HUES48 (cell line): ENCODE results near the gene INTS7.
A peak's percentile ranks its signal among the peaks of the same experiment; 100 is the strongest.

ENCODE experiments used
- H3K27ac ChIP-seq: one replicate; pipeline ENCODE4 v1.7.0; 2013; ENCODE audit warnings: low read depth, low read length, inconsistent platforms
- H3K27me3 ChIP-seq: 2 replicates; pipeline ENCODE4 v1.6.1; 2013; ENCODE audit warnings: mild to moderate bottlenecking, low read length; ENCODE audit not compliant: control insufficient read depth, insufficient read depth
- H3K36me3 ChIP-seq: 2 replicates; pipeline ENCODE4 v1.6.1; 2013; ENCODE audit warnings: low read length; ENCODE audit not compliant: control insufficient read depth, insufficient read depth
- H3K4me1 ChIP-seq: 2 replicates; pipeline ENCODE4 v1.6.1; 2013; ENCODE audit warnings: mild to moderate bottlenecking, low read length; ENCODE audit not compliant: control insufficient read depth, insufficient read depth
- H3K4me3 ChIP-seq: 2 replicates; pipeline ENCODE4 v1.5.1; 2013; ENCODE audit warnings: mild to moderate bottlenecking, low read depth, low read length
- H3K9ac ChIP-seq: 2 replicates; pipeline ENCODE4 v1.6.1; 2013; ENCODE audit warnings: mild to moderate bottlenecking, low read depth, low read length, moderate library complexity
- H3K9me3 ChIP-seq: 2 replicates; pipeline ENCODE4 v1.6.1; 2013; ENCODE audit warnings: low read length; ENCODE audit not compliant: control insufficient read depth, insufficient read depth

The INTS7 gene

DNA sequence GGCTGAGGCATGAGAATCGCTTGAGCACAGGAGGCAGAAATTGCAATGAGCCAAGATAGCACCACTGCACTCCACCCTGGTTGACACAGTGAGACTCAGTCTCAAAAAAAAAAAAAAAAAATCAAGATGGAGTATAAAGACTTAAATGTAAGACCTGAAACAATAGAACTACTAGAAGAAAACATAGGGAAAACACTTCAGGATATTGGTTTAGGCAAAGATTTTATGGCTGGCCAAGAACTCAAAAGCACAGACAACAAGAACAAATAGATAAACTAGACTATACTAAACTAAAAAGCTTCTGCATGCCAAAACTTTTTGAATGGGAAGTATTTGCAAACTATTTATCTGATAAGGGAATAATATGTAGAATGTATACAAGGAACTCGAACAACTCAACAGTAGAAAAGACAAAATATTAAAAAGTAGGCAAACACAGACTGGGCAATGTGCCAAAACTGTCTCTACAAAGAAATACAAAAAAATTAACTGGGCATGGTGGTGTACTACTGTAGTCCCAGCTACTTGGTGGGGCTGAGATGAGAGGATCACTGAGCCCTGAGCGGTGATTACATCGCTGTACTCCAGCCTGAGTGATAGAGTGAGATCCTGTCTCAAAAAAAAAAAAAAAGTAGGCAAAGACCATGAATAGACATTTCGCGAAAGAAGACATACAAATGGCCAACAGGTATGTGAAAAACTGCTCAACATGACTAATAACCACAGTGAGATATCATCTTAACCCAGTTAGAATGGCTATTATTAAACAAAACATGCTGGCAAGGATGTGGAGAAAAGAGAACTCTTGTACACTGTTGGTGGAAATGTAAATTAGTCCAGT is 25.5 kb upstream of the INTS7 start:
- Histone ChIP-seq H3K36me3 (peaks cover 85% of the 10 kb centered on the region), H3K27me3 (no peaks in the 10 kb centered on the region), H3K4me1 (no peaks in the 10 kb centered on the region), H3K9ac (no peak overlapping the region), H3K9me3 (no peaks in the 10 kb centered on the region), H3K4me3 (no peak overlapping the region), H3K27ac (no peak overlapping the region)

DNA sequence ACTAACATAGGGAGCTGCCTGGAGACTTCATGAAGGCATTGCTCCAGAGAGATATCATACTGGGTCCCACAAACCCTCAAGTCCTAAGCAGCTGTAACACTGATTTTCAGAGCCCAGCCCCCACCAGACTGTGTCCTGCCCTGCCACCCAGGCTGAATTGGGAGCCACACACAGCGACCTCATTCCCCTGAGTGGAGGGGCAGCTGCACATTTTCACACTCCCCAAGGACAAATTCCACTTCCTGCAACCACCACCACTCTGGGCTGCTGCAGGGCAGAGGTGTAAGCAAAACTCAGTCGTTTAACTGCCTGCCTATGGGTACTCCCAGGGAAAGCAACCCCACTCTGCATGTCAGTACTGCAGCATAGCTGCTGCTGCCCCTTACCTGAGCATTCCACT is 20.0 kb upstream of the INTS7 start:
- Histone ChIP-seq H3K27me3 (no peaks in the 10 kb centered on the region), H3K4me3 (no peak overlapping the region), H3K4me1 (no peaks in the 10 kb centered on the region), H3K36me3 (peaks cover 84% of the 10 kb centered on the region), H3K27ac (no peak overlapping the region), H3K9ac (no peak overlapping the region), H3K9me3 (no peaks in the 10 kb centered on the region)

DNA sequence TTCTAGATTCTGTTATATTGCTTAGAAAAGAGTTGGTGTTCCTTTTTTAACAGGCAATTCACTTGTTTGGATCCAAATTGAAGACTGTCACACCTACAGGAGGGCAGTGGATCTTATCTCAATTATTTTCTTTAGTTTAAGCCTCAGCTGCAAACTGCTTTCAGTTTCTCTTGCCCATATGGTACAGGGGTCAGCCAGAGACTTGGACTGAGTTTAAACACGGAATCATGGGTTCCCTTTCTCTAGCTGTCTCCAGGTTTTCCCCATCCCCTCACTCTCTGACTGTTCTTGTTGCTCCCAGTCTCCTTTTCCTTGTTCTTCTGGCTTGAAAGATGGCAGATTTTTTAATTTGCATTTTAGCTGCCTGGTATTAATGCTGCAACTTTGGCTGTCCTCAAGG is 18.6 kb upstream of the INTS7 start:
- Histone ChIP-seq H3K27me3 (no peaks in the 10 kb centered on the region), H3K4me1 (no peaks in the 10 kb centered on the region), H3K27ac (no peak overlapping the region), H3K4me3 (no peak overlapping the region), H3K9me3 (no peaks in the 10 kb centered on the region), H3K36me3 (peaks cover 93% of the 10 kb centered on the region), H3K9ac (no peak overlapping the region)

DNA sequence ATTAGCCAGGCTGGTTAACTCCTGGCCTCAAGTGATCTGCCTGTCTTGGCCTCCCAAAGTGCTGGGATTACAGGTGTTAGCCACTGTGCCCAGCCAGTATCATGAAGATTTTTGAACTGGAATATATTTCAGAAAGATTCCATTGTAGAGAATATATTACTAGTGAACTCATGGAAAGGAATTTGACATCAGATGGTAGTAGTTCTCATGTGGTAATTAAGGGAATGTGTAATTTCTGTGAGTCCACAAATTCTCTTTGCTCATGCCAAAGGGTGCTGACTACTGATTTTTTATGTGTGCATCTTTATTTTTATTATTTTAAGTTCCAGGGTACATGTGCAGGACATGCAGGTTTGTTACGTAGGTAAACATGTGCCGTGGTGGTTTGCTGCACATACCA is 10.6 kb upstream of the INTS7 start:
- Histone ChIP-seq H3K9me3 (no peaks in the 10 kb centered on the region), H3K27ac (no peak overlapping the region), H3K36me3 (peaks cover 82% of the 10 kb centered on the region), H3K4me1 (no peaks in the 10 kb centered on the region), H3K27me3 (no peaks in the 10 kb centered on the region), H3K9ac (no peak overlapping the region), H3K4me3 (no peak overlapping the region)

DNA sequence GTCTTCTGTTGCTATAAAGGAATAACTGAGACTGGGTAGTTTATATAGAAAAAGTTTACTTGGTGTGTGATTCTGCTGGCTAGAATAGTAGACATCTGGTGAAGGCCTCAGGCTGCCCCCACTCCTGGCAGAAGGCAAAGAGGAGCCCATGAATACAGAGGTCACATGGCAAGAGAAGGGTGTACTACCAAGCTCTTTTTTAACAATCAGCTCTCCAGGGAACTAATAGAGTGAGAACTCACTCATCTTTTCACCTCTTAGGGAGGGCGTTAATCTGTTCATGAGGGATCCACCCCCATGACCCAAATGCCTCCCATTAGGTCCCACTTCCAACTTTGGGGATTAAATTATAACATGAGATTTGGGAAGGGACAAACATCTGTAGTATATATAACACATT is 9.5 kb upstream of the INTS7 start:
- H3K4me3 ChIP-seq = no peak overlapping the region
- H3K36me3 ChIP-seq = peaks cover 78% of the 10 kb centered on the region
- H3K4me1 ChIP-seq = no peaks in the 10 kb centered on the region
- H3K27ac ChIP-seq = no peak overlapping the region
- no peaks in the 10 kb centered on the region for H3K27me3 ChIP-seq
- no peaks in the 10 kb centered on the region for H3K9me3 ChIP-seq
- no peak overlapping the region for H3K9ac ChIP-seq

- H3K36me3 ChIP-seq = peaks cover 69% of the 10 kb centered on the region
- no peak overlapping the region for H3K27ac ChIP-seq
- no peaks in the 10 kb centered on the region for H3K9me3 ChIP-seq
- H3K4me1 ChIP-seq = no peaks in the 10 kb centered on the region
- H3K27me3 ChIP-seq = no peaks in the 10 kb centered on the region
- no peak overlapping the region for H3K4me3 ChIP-seq
- H3K9ac ChIP-seq = no peak overlapping the region
Observed at GRCh38 chr1:212042436-212042835, 7.1 kb upstream of the INTS7 start.

GRCh38 chr1:212040629-212041412 is 5.5 kb upstream of the INTS7 start:
- Histone ChIP-seq H3K36me3 (peaks cover 53% of the 10 kb centered on the region), H3K27ac (no peak overlapping the region), H3K9me3 (no peaks in the 10 kb centered on the region), H3K9ac (no peak overlapping the region), H3K4me1 (no peaks in the 10 kb centered on the region), H3K27me3 (no peaks in the 10 kb centered on the region), H3K4me3 (no peak overlapping the region)

GRCh38 chr1:212039622-212040021 is 4.3 kb upstream of the INTS7 start:
- H3K9ac ChIP-seq = no peak overlapping the region
- H3K4me3 ChIP-seq = no peak overlapping the region
- H3K27ac ChIP-seq = no peak overlapping the region
- peaks cover 41% of the 10 kb centered on the region for H3K36me3 ChIP-seq
- H3K27me3 ChIP-seq = no peaks in the 10 kb centered on the region
- no peaks in the 10 kb centered on the region for H3K4me1 ChIP-seq
- no peaks in the 10 kb centered on the region for H3K9me3 ChIP-seq

GRCh38 chr1:212037900-212038299 is 2.5 kb upstream of the INTS7 start:
- no peaks in the 10 kb centered on the region for H3K9me3 ChIP-seq
- no peaks in the 10 kb centered on the region for H3K27me3 ChIP-seq
- H3K9ac ChIP-seq = no peak overlapping the region
- H3K36me3 ChIP-seq = peaks cover 26% of the 10 kb centered on the region
- H3K4me3 ChIP-seq = 0 out of 2 replicates have a peak overlapping the region, but pooled peaks have one; percentile 21
- no peaks in the 10 kb centered on the region for H3K4me1 ChIP-seq
- no peak overlapping the region for H3K27ac ChIP-seq

DNA sequence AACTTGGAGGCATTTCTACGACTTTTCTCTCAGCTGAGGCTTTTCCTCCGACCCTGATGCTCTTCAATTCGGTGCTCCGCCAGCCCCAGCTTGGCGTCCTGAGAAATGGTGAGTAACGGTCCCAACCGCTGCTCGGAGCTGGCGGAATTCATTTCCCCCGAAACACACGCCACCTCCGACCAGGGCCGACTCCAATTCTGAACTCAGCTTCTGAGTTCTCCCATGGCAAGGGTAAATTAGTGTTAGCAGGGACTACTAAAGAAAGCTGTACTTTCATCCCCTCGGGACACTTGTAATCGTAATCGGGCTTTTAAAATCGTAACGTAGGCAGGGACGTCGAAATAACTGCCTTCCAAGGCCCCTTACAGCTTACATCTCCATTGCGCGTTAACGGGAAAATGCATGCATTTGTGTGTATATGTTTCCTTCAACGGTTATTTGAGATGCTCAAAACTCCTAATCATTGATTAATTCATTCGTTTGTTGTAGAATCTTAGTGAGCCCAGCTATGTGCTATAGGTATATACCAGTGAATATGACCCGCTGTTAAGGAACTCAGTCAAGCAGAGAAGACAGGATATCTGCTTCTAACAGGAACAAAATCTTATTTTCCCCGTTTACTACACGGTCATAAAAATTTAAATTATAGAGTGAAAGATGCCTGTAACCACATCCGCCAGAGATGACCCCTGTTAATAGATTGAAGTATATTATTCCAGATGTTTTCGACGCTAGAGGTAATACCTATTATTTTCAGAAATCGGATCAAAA is 663 bp upstream of the INTS7 start:
- Histone ChIP-seq H3K4me1 (0 out of 2 replicates have a peak, but pooled peaks cover 4% of the 10 kb centered on the region), H3K9me3 (no peaks in the 10 kb centered on the region), H3K36me3 (peaks cover 23% of the 10 kb centered on the region), H3K9ac (peak overlapping the region; percentile 95), H3K27me3 (no peaks in the 10 kb centered on the region), H3K4me3 (peak overlapping the region; percentile 90), H3K27ac (peak overlapping the region; percentile 95)
